Bone marrow (tissue), 2 donors: ENCODE results near the gene HAUS5.
A peak's percentile ranks its signal among the peaks of the same experiment; 100 is the strongest.
"Not testable (repeated sequence)": the region's sequence is repeated elsewhere in the genome, so short reads cannot be mapped to it uniquely, and the experiment has no call there.

Source experiments
- DNase-seq, 2 donors: peaks; one replicate each; lab custom pipeline; 2025; lab: John Stamatoyannopoulos, UW

HAUS5 gene

DNA sequence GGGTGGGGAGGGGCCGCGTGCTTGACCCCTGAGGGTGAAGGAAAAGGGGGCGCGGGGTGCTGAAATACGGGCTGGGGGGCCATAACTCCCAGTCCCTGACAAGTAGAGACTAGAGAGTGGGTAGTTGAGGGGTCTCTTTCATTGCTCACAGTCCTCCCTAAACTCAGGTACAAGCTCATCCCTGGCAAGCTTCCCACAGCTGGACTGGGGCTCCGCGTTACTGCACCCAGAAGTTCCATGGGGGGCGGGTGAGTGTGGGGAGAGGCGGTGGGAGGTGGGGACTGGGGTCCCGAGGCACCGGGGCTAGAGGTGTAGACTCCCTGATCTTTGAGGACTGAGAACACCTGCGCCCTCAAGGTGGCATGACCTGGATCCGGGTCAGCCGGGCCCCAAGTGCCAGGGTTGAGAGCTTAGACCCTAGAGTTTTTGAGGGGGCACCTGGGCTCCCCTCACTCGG lies 30.3 kb downstream of the HAUS5 start:
- DNase-seq: no peak

DNA sequence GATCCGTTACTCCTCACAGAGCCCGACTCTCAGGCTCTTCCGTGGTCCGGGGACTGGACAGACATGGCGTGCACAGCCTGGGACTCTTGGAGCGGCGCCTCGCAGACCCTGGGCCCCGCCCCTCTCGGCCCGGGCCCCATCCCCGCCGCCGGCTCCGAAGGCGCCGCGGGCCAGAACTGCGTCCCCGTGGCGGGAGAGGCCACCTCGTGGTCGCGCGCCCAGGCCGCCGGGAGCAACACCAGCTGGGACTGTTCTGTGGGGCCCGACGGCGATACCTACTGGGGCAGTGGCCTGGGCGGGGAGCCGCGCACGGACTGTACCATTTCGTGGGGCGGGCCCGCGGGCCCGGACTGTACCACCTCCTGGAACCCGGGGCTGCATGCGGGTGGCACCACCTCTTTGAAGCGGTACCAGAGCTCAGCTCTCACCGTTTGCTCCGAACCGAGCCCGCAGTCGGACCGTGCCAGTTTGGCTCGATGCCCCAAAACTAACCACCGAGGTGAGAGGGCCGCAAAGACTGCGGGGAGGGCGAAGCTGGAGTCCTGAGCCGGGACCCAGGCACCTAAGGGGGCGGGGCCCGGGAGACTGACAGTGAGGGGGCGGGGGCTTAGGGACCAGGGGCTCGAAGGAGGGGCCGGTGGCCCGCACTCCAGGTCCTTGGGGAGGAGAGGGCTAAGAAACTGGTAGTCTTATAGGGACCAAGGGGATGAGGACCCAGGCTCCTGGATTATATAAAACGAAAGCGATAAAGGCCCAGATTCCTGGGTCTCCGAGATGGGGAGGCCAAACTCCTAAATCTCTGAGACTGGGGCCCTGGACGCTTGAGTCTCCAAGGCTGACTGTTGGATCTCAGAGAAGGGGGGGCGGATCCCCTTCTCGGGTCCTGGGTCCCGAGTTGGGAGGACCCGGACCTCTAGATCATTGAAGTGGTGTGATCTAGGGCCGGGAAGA lies 31.0 kb downstream of the HAUS5 start:
- peak in 1 of 2 donors; percentile 85 for DNase-seq

DNA sequence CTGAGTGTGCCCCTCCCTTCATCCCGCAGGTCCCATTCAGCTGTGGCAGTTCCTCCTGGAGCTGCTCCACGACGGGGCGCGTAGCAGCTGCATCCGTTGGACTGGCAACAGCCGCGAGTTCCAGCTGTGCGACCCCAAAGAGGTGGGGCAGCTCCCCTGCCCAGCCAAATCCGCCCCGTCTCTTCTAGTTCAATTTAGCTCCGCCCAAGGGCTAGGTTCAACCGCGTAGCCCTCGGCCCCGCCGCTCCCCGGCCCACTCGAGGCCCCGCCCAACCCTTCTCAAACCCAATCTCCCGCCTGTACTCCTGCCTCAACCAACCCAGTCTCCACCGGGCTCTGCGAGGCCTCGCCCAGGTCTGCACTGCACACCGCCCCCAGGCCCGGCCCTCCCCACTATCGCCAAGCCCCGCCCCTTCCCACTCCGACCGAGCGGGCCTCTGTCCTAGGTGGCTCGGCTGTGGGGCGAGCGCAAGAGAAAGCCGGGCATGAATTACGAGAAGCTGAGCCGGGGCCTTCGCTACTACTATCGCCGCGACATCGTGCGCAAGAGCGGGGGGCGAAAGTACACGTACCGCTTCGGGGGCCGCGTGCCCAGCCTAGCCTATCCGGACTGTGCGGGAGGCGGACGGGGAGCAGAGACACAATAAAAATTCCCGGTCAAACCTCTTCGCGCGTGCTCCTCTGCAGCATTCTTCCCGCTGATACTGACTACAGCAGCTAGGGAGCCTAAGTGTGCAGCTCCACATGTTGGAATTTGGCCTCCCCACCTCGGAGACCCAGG lies 31.9 kb downstream of the HAUS5 start:
- DNase-seq: peak; percentile 59 to 78

DNA sequence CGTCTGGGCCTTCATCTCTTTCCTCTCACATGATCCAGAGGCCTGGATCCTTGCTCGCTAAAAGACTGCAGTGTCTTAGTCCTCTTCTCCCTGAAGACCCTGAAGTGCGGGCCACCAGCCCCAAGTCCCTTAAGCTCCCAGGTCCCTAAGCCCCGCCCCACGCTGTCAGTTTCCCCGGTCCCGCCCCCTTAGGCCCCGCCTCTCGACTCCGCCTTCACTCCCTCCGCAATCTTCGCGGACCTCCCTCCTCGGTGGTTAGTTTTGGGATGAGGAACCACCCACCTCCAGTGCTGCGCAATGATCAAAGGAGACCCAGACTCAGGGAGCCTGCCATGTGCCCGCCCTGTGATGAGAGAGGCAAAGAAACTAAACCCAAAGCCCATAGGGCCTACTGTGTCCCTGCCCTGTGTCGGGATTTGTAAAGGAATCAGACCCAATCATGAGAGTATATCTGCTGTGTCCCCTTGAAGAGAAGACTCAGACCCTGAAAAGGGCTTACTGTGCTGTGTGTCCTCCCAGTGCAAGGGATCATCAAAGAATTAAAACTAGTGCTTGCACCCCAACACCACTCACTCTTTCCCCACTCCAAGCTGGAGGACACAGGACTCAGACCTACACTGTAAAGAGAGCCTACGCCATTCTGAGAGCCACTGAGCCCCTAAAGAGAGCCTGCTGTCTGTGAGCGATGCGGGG lies 32.6 kb downstream of the HAUS5 start:
- DNase-seq: peak in 1 of 2 donors; percentile 49

DNA sequence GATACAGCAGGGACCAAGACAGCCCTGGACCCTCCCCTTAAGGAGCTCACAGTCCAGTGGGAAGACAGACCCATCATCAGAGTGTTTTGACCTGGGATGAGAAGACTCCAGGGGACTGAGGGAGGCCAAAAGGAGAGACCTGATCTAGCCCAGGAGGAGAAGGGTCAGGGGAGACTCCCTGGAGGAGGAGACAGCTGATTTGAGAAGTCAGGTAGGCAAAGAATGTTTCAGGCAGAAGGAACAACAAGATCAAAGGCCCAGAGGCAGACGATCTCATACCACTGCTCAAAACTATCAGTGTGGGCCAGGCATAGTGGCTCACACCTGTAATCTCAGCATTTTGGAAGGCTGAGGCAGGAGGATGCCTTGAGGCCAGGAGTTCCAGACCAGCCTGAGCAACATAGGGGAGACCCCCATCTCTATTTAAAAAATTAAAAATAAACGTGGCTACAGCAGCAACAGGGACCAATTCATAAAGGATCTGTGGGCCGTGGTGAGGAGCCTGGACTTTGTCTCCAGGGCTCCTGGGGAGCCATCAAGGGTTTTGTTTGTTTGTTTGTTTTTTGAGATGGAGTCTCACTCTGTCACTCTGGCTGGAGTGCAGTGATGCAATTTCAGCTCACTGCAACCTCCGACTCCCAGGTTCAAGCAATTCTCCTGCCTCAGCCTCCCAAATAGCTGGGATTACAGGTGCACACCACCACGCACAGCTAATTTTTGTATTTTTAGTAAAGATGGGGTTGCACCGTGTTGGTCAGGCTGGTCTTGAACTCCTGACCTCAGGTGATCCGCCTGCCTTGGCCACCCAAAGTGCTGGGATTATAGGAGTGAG lies 33.4 kb downstream of the HAUS5 start:
- DNase-seq: no peak

DNA sequence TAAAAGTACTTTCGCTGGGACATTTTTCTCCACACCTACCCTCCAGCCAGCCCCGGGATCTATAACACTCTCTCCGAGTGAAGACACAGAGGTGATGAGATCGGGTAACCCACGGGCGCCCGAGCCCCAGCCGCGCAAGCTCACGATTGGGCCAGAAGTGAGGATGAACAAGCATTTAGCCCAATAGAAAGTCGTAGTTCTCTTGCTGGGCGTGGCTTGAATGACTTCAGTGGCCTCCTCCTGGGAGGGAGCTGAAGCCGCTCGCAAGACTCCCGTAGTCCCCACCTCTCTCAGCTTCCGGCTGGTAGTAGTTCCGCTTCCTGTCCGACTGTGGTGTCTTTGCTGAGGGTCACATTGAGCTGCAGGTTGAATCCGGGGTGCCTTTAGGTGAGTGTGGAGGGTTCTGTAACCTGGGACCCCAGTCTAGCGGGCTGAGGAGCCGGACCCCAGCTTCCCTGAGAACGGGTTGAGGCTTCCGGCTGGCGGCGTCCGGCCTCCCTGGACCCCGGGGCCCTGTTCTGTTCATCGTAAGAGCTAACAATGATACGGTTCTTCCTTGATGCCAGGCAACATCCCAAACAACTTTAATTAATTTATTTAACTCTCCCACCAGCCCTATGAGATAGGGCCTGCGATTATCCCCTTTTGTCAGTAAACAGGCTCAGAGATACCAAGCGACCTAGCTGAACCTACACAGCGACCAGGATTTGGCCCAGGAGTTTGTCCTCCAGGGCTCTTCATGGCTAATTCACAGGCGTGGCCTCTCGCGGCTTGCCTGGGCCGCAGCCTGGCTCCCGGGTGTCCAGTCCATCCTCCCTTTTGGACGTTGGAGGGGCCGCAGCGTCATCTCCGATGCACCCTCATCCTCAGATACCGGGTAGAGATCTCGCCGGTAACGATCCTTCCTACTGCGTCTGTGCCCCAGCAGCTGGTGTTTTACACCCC lies 35.8 kb downstream of the HAUS5 start, which contains the start of gene COX6B1:
TSS of gene COX6B1 (plus strand) at position 307 of the 945 bp plus-strand sequence. CDS start 2,921 bp downstream, outside the sequence.
- DNase-seq: peak; percentile 69 to 98

DNA sequence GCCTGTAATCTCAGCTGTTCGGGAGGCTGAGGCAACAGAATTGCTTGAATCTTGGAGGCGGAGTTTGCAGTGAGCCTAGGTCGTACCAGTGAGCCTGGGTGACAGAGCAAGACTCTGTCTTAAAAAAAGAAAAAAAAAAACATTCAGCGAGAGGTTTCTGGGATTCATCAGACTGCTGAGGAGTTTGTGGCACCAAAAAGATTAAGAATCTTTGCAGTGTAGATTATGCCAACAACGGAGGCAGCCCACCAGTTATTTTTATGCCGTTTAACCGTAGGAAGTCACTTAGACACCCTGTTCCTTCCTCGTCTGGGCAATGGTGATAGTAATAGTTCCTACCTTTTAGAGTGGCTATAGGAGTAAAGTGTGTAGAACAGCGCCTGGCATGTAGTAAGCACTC lies 38.0 kb downstream of the HAUS5 start:
- DNase-seq: no peak

DNA sequence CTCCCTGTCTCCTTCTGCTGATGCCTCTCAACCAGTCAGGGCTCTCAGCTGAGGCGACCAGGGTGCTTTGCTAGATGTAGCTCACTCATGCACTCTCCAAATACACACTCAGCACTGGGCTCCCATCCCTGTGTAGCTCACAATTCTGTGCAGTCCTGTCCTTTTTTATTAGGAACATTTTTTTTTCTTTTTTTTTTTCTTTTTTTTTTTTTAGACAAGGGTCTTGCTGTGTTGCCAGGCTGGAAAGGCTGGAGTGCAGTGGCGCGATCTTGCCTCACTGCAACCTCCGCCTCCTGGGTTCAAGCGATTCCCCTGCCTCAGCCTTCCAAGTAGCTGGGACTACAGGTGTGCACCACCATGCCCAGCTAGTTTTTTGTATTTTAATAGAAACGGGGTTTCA lies 42.3 kb downstream of the HAUS5 start:
- not testable (repeated sequence) for DNase-seq

DNA sequence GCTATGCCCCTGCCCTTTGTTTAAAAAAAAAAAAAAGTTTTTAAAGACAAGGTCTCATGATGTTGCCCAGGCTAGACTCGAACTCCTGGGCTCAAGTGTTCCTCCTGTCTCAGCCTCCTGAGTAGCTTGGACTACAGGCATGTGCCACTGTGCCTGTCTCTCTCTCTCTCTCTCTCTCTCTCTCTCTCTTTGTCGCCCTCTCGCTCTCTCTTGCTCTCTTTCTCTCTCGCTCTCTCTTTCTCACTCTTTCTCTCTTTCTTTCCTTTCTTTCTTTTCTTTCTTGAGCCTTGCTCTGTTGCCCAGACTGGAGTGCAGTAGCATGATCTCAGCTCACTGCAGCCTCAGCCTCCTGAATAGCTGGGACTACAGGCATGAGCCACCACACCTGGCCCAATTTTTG lies 43.1 kb downstream of the HAUS5 start:
- DNase-seq: no peak

DNA sequence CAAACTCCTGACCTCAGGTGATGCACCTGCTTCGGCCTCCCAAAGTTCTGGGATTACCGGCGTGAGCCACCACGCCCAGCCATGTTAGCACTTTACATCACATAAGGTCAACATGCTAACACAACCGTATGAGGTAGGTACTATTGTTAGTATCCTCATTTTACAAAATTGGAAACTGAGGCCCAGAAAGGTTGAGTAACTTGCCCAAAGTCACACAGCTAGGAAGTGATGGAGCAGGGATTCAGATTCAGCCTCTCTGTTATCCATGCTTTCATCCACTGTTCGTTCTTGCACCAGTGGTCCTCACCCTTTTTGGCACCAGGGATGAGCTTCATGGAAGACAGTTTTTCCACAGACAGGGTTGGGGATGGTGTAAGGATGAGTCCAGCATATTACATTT lies 44.2 kb downstream of the HAUS5 start:
- no peak for DNase-seq

DNA sequence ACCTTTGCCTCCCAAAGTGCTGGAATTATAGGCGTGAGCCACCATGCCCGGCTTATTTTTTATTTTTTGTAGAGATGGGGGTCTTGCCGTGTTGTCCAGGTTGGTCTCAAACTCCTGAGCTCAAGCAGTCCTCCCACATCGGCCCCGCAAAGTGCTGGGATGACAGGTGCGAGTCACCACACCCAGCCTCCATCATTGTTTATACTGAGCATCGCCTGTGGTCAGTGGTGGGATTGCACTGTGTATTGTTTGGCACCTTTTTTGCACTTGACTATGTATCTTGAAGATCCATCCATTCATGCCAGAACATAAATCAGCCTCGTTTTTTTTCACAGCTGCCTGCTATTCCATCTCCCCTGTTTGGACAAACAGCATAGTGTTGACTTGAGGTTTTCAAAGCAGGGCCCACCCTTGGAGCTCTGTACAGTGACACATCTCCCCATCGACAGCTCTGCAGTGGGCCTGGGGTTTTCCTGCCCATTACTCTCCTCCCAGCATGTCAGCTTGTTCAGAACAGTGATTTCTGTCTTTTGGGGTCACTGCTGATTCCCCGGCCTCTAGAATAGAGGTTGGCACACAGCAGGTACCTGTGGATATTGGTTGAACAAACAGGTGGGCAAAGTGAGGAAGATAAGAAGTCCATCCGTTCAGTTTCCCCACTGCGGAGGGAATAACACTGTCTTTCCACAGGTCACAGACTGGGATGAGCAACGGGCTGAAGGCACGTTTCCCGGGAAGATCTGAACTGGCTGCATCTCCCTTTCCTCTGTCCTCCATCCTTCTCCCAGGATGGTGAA lies 45.6 kb downstream of the HAUS5 start:
- DNase-seq: no peak

DNA sequence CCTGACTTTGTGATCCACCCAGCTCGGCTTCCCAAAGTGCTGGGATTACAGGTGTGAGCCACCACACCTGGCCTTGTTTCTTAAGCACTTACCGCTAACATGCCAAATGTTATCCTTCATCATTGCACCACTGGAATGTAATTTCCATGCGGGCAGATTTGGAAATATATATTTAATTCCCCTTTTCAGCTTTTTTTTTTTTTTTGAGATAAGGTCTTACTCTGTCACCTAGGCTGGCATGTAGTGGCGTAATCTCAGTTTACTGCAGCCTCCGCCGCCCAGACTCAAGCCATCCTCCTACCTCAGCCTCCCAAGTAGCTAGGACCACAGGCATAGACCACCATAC lies 49.4 kb downstream of the HAUS5 start:
- DNase-seq: no peak

DNA sequence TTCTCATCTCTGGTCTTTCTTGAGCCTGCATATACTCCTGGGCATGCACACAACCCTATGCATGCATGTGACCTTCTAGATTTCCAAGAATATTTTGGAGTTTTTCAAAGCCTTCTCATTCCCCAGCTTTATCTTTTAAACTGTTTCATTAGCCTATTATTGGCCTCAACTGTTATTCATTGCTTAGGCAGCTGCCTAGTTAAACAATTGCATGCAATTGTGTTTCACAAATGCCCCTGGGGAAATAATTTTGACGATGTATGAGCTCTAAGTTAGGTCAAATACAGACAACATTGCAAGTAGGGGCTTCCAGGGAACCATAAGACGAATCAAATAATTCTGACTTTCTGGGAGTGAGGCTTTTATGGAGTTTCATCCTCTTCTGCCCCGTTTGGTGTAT lies 51.4 kb downstream of the HAUS5 start:
- DNase-seq: no peak

DNA sequence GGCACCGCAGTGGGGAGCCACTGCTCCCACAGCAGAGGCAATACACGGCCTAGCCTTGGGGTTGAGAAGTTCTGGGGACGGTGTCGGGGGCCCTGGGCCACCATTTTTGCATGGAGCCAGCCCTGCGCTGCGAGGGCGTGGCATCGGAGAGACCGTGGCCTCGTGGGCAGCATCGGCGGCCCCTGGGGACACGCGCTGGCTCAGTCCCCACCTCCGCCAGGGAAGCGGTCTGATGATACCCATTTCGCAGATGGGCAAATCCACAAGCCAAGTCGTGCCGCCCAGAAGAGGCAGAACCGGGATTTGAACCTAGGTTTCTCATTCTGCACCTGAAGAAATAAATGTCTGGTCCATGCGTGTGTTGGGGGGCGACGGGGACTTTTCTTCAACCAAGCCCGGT lies 52.6 kb downstream of the HAUS5 start:
- no peak for DNase-seq

DNA sequence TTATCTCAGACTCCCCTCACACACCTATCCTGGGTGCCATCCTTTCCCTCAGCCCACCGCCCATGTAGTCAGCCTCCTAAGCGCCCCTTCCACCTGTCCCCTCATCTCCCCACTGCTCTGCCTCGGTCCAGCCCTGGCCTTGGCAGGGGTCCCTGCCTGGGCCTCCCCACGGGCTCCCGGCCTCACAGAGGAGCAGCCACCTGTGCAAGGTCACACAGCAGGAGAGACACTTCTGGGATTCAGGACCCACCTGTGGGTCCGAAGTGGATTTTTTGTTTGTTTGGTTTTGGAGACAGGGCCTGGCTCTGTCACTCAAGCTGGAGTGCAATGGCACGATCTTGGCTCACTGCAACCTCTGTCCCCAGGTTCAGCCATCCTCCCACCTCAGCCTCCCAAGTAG lies 53.1 kb downstream of the HAUS5 start:
- DNase-seq: no peak

DNA sequence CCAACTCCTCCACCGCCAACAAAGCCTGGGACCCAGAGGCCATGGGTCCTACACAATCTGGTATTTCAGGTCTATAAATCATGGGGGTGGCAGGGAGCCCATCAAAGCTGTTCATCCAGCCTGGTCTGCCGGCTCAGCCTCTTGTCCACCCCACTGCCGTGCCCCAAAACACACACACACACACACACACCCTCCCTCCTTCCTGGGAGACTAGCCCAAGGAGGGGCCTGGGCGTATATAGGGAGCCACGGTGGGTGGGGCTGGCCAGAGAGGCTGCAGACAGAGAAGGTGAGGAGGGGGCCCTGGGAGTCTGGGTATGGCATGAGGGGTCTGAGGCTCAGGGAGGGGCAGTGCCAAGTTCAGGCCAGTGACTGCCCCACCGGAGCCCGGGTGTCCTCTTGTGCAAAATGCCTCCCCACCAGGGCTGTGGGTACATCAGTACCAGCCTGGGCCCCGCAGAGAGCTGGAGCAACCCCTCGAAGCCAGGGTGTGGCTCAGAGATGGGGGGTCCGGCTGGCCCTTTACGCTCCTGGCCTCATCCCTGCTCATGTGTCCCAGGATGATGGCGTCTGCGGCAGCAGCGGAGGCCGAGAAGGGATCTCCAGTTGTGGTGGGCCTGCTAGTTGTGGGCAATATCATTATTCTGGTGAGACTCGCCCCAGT lies 53.8 kb downstream of the HAUS5 start, which contains the start of gene UPK1A:
TSS of gene UPK1A (plus strand) at position 267 of the 663 bp plus-strand sequence. CDS start at position 563, 296 bp downstream.
- no peak for DNase-seq

DNA sequence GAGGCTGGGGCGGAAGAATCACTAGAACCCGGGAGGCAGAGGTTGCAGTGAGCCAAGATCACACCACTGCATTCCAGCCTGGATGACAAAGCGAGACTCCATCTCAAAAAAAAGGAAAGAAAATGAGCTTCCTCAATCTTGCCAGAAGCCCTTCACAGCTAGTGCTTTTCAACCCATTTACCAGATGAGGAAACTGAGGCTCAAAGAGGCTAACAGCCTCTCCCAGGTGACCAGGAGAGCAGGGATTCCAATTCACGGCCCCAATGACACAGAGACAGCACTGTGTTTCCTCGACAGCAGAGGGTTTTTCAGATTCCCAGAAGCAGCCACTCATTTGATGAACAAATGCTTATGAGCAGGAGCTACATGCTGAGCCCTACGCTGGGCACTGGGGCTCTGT lies 57.0 kb downstream of the HAUS5 start:
- DNase-seq: no peak

DNA sequence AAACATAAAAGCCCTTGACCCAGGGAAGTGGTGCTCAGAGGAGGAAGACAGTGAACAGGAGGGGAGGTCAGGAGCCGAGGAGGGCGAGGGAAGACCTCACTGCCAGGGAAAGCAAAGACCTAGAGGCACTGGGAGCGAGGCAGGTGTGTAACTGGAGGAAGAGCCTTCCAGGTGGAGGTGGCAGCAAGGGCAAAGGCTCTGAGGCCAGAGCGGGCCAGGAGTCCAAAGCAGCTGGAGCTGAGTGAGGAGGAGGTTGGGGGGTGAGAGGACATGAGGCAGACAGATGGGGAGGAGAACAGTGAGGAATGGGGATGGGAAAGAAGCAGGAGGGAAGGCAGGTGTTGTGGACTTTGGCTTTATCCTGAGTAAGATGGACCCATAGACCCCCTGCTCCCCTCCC lies 57.4 kb downstream of the HAUS5 start:
- no peak for DNase-seq

DNA sequence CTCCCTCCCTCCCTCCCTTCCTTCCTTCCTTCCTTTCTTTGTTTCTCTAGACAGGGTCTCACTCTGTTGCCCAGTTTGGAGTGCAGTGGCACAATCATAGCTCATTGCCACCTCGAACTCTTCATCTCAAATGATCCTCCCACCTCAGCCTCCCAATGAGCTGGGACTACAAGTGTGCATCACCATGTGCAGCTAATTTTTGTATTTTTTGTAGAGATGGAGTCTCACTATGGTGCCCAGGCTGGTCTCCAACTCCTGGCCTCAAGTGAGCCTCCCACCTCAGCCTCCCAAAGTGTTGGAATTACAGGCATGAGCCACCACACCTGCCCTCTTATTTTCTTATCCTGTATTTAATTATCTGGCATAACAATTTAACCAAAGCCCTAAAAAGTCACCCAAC lies 58.2 kb downstream of the HAUS5 start:
- no peak for DNase-seq
